NCI-H345 treated with DMSO at 0.1 percent for 48 hours (cell line): ENCODE results near the gene PPP1R13L.
"Not testable (repeated sequence)": the region's sequence is repeated elsewhere in the genome, so short reads cannot be mapped to it uniquely, and the experiment has no call there.

Source experiments
- DNase-seq: peaks from one replicate; lab custom pipeline; 2025; ENCODE audit not compliant: unreplicated experiment; lab: John Stamatoyannopoulos, UW

PPP1R13L gene

GRCh38 chr19:45347570-45348366 is 57.1 kb downstream of the PPP1R13L start:
- no peak for DNase-seq

- no peak for DNase-seq
Observed at GRCh38 chr19:45346449-45346848, 58.4 kb downstream of the PPP1R13L start.

- DNase-seq = no peak
Observed at GRCh38 chr19:45345506-45345860, 59.4 kb downstream of the PPP1R13L start.

GRCh38 chr19:45344621-45345505 is 60.0 kb downstream of the PPP1R13L start:
- no peak for DNase-seq

GRCh38 chr19:45342911-45343310 is 62.0 kb downstream of the PPP1R13L start:
- no peak for DNase-seq

- no peak for DNase-seq
Observed at GRCh38 chr19:45340899-45341453, 63.9 kb downstream of the PPP1R13L start.

- peak; percentile 2 for DNase-seq
Observed at GRCh38 chr19:45340232-45340898, 64.5 kb downstream of the PPP1R13L start, which contains the start of gene KLC3. Gene KLC3 (plus strand): TSS chr19:45340750. CDS start chr19:45345542, 4,792 bp downstream.

GRCh38 chr19:45339629-45340028 is 65.2 kb downstream of the PPP1R13L start:
- DNase-seq = no peak

- DNase-seq = no peak
Observed at GRCh38 chr19:45336696-45337251, 68.1 kb downstream of the PPP1R13L start.

GRCh38 chr19:45334881-45335280 is 70.0 kb downstream of the PPP1R13L start:
- not testable (repeated sequence) for DNase-seq

- DNase-seq = no peak
Observed at GRCh38 chr19:45333609-45334303, 71.1 kb downstream of the PPP1R13L start.

- no peak for DNase-seq
Observed at GRCh38 chr19:45331411-45331810, 73.5 kb downstream of the PPP1R13L start.
